WERI-Rb-1 (cell line): ENCODE measurements around the gene RGS3.

Experiments
- DNase-seq: peaks from one replicate; pipeline ENCODE4 v3.0.0-alpha.2; 2020
- H3K27ac ChIP-seq: fragments of 250-450 bp; sonication (Bioruptor Pico); 2 replicates; pipeline ENCODE4 v1.5.1; 2020; ENCODE audit warnings: mild to moderate bottlenecking, moderate library complexity
- H3K27me3 ChIP-seq: fragments of 250-450 bp; sonication (Bioruptor Pico); 2 replicates; pipeline ENCODE4 v1.5.1; 2021; ENCODE audit warnings: mild to moderate bottlenecking, low read depth, moderate library complexity; ENCODE audit not compliant: insufficient read depth, severe bottlenecking
- H3K36me3 ChIP-seq: fragments of 250-450 bp; sonication (Bioruptor Pico); 2 replicates; pipeline ENCODE4 v1.5.1; 2020; ENCODE audit warnings: mild to moderate bottlenecking, moderate library complexity
- H3K4me3 ChIP-seq: 2 replicates; pipeline ENCODE4 v1.5.1; 2011; ENCODE audit warnings: low read depth, mild to moderate bottlenecking, control low read depth, low read length
- H3K9me3 ChIP-seq: fragments of 250-450 bp; sonication (Bioruptor Pico); 2 replicates; pipeline ENCODE4 v1.5.1; 2021; ENCODE audit warnings: mild to moderate bottlenecking, moderate library complexity; ENCODE audit not compliant: severe bottlenecking
- CTCF ChIP-seq: IDR thresholded peaks from 2 replicates; pipeline ENCODE4 v1.5.1; 2011; ENCODE audit warnings: low read depth, mild to moderate bottlenecking, control low read depth, inconsistent platforms, low read length

The RGS3 gene

DNA sequence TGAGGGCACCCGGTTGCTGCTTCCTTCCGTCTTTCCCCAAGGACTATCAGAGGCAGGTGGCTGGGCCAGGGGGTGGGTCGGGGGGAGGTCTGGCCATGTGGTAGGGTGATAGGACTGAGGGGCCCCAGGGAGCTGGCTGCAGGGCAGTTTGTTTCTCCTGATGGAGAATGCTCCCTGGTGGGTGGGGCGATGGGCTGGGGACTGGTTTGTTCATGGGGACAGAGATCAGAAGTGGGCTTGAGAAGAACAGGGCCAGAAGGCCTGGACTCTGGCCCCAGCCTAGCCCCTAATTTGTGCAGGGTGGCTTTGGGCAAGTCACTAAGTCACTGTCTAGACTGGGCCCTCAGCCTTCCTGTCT lies 117.4 kb downstream of the RGS3 start:
- Histone ChIP-seq H3K27ac (no peak overlapping the region), H3K27me3 (no peaks in the 10 kb centered on the region), H3K9me3 (no peaks in the 10 kb centered on the region), H3K36me3 (peaks cover 5% of the 10 kb centered on the region), H3K4me3 (no peak overlapping the region)
- TF ChIP-seq CTCF: no peak
- no peak for DNase-seq

DNA sequence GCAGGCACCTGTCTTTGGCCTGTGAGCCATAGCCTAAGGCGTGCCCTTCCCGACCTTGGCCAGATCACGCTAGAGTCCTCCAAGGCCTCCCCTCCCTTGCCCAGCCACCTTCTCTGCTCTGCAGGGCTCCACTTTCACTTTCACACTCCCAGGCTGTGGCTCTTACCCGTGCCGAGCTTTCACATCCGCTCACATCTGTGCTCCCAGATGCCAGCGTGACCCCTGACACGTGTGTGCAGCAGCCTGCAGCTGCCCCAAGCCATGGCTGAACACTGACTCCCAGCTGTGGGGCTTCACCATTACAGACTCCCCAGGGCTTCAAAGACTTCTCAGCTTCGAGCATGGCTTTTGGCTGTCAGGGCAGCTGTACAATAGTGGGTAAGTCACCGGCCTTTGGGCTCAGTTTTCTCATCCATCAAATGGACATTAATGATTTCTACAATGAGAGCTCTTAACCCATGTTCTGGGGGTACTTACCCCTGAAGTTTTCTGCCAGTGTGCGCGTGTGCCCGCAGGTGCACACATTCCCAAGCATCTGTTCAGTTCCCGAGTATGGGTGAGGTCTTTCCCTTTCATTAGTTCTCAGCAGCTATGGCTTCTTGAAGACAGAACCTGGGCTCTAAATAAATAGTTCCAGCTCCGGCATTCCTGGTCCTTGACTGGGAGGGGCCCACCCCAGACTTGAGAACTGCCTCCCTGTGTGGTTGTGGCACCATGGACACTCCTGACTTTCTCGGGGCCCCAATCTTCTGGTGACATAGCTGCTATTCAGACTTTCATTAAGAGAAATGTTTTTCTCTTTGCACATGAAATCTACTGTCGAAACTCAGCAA lies 118.6 kb downstream of the RGS3 start:
- H3K4me3 ChIP-seq: no peak overlapping the region

DNA sequence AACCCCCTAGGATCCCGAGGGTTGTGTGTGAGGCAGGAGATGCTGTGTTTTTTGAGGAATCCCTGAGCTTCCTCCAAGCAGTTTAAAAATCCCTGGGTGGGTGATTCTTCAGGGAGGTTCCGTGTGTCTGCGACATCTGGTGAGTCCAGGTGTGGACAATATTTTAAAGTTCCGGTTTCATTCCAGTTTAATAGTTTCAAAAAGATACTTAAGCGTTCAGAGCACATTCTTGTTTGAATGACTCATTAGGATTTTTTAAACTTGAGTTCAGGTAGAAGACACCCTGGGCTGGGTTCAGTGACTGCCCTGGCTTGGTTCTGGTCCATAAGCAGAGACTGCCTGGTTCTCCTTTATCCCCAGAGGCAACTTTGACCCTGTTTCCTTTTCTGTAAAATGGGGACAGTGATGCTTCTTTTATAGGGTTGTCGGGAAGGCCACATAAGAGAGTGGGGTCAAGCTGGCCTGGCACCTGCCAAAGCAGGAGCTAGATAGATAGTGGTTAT lies 119.2 kb downstream of the RGS3 start:
- TF ChIP-seq CTCF: no peak
- DNase-seq: no peak
- Histone ChIP-seq H3K4me3 (no peak overlapping the region), H3K27me3 (no peaks in the 10 kb centered on the region), H3K27ac (no peak overlapping the region), H3K9me3 (no peaks in the 10 kb centered on the region), H3K36me3 (peaks cover 5% of the 10 kb centered on the region)

More for the DNA sequence above, 118.6 kb downstream of the RGS3 start:
- peaks cover 5% of the 10 kb centered on the region for H3K36me3 ChIP-seq
- H3K27ac ChIP-seq: no peak overlapping the region
- no peaks in the 10 kb centered on the region for H3K9me3 ChIP-seq
- no peak; the same call in 1 of the 2 replicates for TF ChIP-seq CTCF
- DNase-seq: no peak
- no peaks in the 10 kb centered on the region for H3K27me3 ChIP-seq

- Histone ChIP-seq H3K27me3 (no peaks in the 10 kb centered on the region), H3K36me3 (peaks cover 5% of the 10 kb centered on the region), H3K9me3 (no peaks in the 10 kb centered on the region), H3K4me3 (no peak overlapping the region), H3K27ac (no peak overlapping the region)
- no peak for TF ChIP-seq CTCF
- no peak for DNase-seq
Measured at GRCh38 chr9:113583511-113584427, 120.2 kb downstream of the RGS3 start.

DNA sequence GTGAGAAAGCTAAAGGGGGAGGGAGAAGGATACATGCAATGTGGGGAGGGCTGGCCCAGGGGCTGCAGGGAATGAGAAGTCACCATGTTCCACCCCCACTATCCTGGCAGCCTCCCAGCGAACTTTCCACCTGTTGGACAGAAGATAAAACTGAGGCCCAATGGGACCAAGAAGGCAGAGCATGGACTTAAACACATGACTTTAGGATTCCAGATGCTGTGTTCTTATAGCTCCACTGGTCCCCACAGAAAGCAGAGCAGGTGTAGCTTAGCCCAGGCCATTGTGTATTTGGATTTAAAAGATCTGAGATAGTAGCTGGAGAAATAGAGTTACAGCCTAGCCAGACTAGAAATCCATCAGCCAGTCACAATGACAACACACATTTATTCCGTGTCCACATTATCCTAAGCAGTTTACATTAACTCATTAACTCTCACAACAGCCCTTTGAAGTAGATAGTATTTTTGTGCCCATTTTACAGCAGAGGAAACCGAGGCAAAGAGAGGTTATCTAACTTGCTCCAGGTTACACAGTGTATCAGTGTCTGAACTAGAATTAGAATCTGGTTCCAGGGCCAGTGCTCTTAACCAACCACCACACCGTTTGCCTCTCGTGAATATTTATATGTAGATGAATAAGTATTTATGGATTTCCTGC lies 121.0 kb downstream of the RGS3 start:
- Histone ChIP-seq H3K9me3 (no peaks in the 10 kb centered on the region), H3K27ac (no peak overlapping the region), H3K36me3 (peaks cover 5% of the 10 kb centered on the region), H3K4me3 (no peak overlapping the region), H3K27me3 (no peaks in the 10 kb centered on the region)
- no peak for TF ChIP-seq CTCF
- DNase-seq: no peak
